Esophagus muscularis mucosa (tissue), 4 donors: ENCODE data around the gene ZMIZ1. TPM values are rescaled to one million over a fixed set of nuclear protein-coding genes. Genes with fewer than 3 reads are reported as not detected.

Experiments used
- DNase-seq: peaks from one replicate; pipeline ENCODE4 v3.0.0-alpha.2; 2017; ENCODE audit errors: extremely low spot score
- H3K27ac ChIP-seq, 4 donors: fragments of 200-600 bp; sonication (generic); replicated peaks in 1 of 4; 1 replicate in 3 of 4; 2 replicates in 1 of 4; pipeline ENCODE4 v1.5.1; 2016 to 2019; ENCODE audit warnings: mild to moderate bottlenecking in 1 of 4
- H3K27me3 ChIP-seq, 4 donors: fragments of 200-600 bp; sonication (generic); one replicate each; pipeline versions ENCODE4 v1.5.1 to v1.6.0; 2016 to 2019
- H3K36me3 ChIP-seq, 4 donors: fragments of 200-600 bp; sonication (generic); one replicate each; pipeline ENCODE4 v1.5.1; 2016 to 2019
- H3K4me1 ChIP-seq, 4 donors: fragments of 200-600 bp; sonication (generic); one replicate each; pipeline ENCODE4 v1.5.1; 2016 to 2019
- H3K4me3 ChIP-seq, 4 donors: fragments of 200-600 bp; sonication (generic); 1 replicate in 2 of 4; 2 replicates in 2 of 4; pipeline ENCODE4 v1.5.1; 2016 to 2019; ENCODE audit warnings: mild to moderate bottlenecking in 4 of 4, moderate library complexity in 1 of 4
- H3K9me3 ChIP-seq, 4 donors: fragments of 200-600 bp; sonication (generic); 1 replicate in 3 of 4; 2 replicates in 1 of 4; pipeline ENCODE4 v1.5.1; 2016 to 2019
- EP300 ChIP-seq: sonication (generic); formaldehyde crosslinking; IDR thresholded peaks from one replicate; pipeline ENCODE4 v1.6.1; 2017; ENCODE audit warnings: antibody characterized with exemption
- POLR2A ChIP-seq: fragments of 450-650 bp; IDR thresholded peaks from one replicate; pipeline ENCODE4 v1.6.1; 2017; ENCODE audit warnings: antibody characterized with exemption, moderate library complexity, mild to moderate bottlenecking, low read depth
- POLR2AphosphoS5 ChIP-seq, 2 donors: sonication (generic); formaldehyde crosslinking; IDR thresholded peaks; one replicate each; pipeline ENCODE4 v1.6.1; 2017; ENCODE audit warnings: antibody characterized with exemption in 2 of 2
- WGBS: methylation state at CpG from one replicate; pipeline ENCODE4 v1.1.5; 2018; 5-methylcytosine and 5-hydroxymethylcytosine counted together
- intact Hi-C: fragments of 100-400 bp; cut with DNase I; formaldehyde crosslinking; loops from one replicate; pipeline ENCODE4 v1.15.1; 2023
- total RNA-seq, 4 donors: library from RNA; depleted of rRNA; stranded (reverse); fragments of >200 nt; gene quantifications; one replicate each; pipeline versions ENCODE4 v1.1.0 to v1.2.1, GENCODE V29; 2016
- TF ChIP-seq, protein P1 (sequence below), 3 experiments: fragments of 200-600 bp in 2 of 3; fragments of 450-650 bp in 1 of 3; sonication (generic) in 2 of 3; IDR thresholded peaks; one replicate each; pipeline ENCODE4 v1.5.1; 2017 to 2019; ENCODE audit warnings: antibody characterized with exemption in 3 of 3, mild to moderate bottlenecking in 2 of 3, moderate library complexity in 1 of 3

Gene ZMIZ1
- total RNA-seq, 4 donors from 2014 or later, result 48.7 to 87.2 (median 66.0) TPM

DNA sequence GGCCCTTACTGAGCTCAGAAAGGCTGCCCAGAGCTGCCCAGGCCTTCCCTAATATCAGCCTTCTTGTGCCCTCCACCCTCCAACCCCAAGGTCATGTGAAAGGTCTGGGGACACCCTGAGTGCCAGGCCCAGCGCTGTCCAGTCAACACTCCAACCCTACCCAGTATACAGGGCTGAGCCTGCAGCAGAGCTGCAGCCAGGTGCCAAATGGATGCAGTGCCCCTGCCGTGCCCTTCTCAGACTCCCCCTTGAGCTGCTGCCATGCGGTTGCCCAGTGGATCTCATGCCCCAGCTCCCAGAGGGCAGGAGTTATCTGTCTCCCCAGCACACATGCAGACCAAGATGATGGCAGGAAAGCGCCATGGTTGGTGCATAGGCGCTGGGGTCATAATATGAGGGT lies 61.5 kb downstream of the ZMIZ1 start:
- H3K27me3 ChIP-seq, result no peaks in the 10 kb centered on the region
- H3K4me1 ChIP-seq, result peaks cover 79 to 98% (median 93%) of the 10 kb centered on the region in 4 donors
- no peak overlapping the region for H3K4me3 ChIP-seq
- peak overlapping the region in 2 of 4 donors; percentile 47 to 52 for H3K27ac ChIP-seq
- 100% methylated on average over 3 of the region's 5 CpGs for WGBS
- H3K36me3 ChIP-seq, result peaks cover 2 to 38% (median 29%) of the 10 kb centered on the region in 4 donors
- TF ChIP-seq EP300 (no peak), POLR2A (no peak), POLR2AphosphoS5 (IDR thresholded peaks at IDR 0.05) (no peak)
- TF ChIP-seq, protein P1, sequence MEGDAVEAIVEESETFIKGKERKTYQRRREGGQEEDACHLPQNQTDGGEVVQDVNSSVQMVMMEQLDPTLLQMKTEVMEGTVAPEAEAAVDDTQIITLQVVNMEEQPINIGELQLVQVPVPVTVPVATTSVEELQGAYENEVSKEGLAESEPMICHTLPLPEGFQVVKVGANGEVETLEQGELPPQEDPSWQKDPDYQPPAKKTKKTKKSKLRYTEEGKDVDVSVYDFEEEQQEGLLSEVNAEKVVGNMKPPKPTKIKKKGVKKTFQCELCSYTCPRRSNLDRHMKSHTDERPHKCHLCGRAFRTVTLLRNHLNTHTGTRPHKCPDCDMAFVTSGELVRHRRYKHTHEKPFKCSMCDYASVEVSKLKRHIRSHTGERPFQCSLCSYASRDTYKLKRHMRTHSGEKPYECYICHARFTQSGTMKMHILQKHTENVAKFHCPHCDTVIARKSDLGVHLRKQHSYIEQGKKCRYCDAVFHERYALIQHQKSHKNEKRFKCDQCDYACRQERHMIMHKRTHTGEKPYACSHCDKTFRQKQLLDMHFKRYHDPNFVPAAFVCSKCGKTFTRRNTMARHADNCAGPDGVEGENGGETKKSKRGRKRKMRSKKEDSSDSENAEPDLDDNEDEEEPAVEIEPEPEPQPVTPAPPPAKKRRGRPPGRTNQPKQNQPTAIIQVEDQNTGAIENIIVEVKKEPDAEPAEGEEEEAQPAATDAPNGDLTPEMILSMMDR (IDR thresholded peaks at IDR 0.05), result no peak
- DNase-seq, result no peak
- no peaks in the 10 kb centered on the region for H3K9me3 ChIP-seq
- intact Hi-C loops, result no loop called here

DNA sequence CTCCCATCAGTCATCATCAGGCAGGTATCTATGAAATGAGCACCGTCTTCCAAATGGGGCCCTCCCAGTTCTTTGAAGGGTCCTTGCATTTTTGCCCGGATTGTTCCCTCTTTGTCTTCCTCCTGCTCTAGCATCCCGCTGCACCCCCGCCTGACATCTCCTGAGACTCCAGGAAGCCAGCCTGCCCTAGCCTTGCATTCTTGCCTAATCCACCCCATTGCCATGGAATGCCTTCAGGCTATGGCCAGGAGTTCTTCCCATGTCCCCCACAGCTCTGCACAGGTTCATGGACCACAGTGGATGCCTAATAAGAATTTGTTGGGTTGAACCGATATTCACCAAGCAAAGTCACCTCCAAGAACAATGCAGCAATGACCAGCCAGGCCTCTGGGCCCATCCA lies 62.1 kb downstream of the ZMIZ1 start:
- no peaks in the 10 kb centered on the region for H3K27me3 ChIP-seq
- no peak overlapping the region for H3K27ac ChIP-seq
- peaks cover 0 to 32% (median 23%) of the 10 kb centered on the region in 4 donors for H3K36me3 ChIP-seq
- intact Hi-C loops, result no loop called here
- TF ChIP-seq POLR2A, result no peak
- no peak for TF ChIP-seq POLR2AphosphoS5 (IDR thresholded peaks at IDR 0.05)
- no peak for TF ChIP-seq EP300
- TF ChIP-seq, protein P1 (IDR thresholded peaks at IDR 0.05), result no peak
- no peak overlapping the region for H3K4me3 ChIP-seq
- peaks cover 82 to 98% (median 93%) of the 10 kb centered on the region in 4 donors for H3K4me1 ChIP-seq
- no peaks in the 10 kb centered on the region for H3K9me3 ChIP-seq
- WGBS, result 86% methylated on average over 5 of the region's 5 CpGs
- DNase-seq, result no peak

DNA sequence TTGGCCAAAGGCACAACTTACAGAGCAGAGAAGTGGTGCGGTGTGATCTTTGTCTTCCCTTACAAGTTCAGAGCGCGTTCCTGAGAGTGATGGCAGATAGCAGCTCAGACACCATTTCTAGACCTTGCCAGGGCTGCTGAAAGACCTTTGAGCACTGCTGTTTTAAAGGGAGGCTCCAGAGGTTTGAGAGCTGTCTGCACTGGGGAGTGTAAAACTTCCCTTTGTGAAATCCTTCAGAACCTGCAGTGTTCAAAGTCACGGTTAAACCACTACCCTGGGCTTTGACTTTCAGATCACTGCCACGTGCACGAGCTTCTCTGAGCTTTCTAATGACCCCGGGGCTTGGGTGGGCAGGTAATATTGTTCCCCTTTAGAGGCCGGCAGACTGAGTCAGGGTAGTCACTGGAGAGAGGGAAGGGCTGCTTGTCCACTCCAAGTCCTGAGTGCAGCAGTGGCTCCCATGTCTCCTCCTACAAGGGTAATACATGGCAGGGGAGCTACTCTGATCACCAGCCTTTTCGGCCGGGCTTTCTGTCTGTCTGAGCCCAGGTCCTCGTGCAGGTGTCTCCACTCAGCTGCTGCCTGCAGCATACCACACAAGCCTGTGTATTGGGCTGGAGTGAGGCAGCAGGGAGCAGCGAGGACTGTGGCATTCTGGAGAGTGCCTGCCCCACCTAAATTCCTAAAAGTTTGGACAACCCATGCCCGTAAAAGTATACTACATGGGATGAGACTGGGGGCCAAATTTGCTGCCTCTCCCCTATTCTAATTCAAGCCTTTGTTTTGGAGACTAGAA lies 63.3 kb downstream of the ZMIZ1 start:
- Histone ChIP-seq H3K36me3 (peaks cover 0 to 20% (median 12%) of the 10 kb centered on the region in 4 donors), H3K27me3 (no peaks in the 10 kb centered on the region), H3K9me3 (no peaks in the 10 kb centered on the region), H3K4me1 (peaks cover 82 to 98% (median 94%) of the 10 kb centered on the region in 4 donors), H3K27ac (peak overlapping the region in 3 of 4 donors; percentile 33 to 45 (median 37)), H3K4me3 (no peak overlapping the region)
- WGBS, result 74% methylated on average over 10 of the region's 13 CpGs
- intact Hi-C loops, result no loop called here
- TF ChIP-seq POLR2AphosphoS5 (IDR thresholded peaks at IDR 0.05) (no peak), EP300 (no peak)
- TF ChIP-seq, protein P1 (IDR thresholded peaks at IDR 0.05), result no peak
- DNase-seq, result no peak

DNA sequence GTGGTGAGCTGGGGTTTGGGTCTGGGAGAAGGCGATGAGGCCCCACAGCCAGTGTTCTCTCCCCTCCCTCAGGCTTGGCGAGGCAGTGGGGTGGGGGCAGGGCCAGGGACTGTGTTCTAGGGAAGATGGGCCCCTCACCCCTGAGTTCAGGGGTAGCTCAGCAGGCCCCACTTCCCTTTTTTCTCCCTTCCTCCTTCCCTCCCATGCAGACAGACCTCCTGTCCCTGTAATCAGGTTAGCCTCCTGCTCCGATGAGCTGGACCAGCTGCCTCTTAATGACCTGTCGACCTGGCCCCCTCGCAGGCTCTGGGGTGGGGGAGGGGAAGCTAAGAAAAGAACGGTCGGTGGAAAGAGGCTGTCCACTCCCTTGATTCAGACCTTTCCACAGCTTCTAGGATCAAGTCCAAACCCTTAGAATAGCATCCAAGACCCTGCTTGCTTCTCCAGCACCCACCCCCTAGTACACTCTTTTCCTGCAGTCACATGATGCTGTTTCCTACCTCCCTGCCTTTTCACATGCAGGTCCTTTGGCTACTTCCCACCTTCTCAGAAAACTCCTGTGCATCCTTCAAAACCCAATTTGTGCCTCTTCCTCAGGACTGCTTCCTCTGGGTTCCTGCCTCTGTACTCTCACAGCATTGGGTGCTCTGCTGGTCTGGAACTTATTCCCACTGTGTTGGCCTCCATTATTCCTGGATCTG lies 64.1 kb downstream of the ZMIZ1 start:
- peaks cover 82 to 98% (median 95%) of the 10 kb centered on the region in 4 donors for H3K4me1 ChIP-seq
- H3K36me3 ChIP-seq, result peaks cover 0 to 14% (median 9%) of the 10 kb centered on the region in 4 donors
- WGBS, result 37% methylated on average over 6 of the region's 7 CpGs
- no peaks in the 10 kb centered on the region for H3K27me3 ChIP-seq
- DNase-seq, result no peak
- no peaks in the 10 kb centered on the region for H3K9me3 ChIP-seq
- H3K27ac ChIP-seq, result peak overlapping the region in 3 of 4 donors; percentile 33 to 45 (median 37)
- intact Hi-C loops, result no loop called here
- no peak overlapping the region for H3K4me3 ChIP-seq
- TF ChIP-seq POLR2AphosphoS5 (IDR thresholded peaks at IDR 0.05) (no peak), POLR2A (no peak), EP300 (no peak)
- TF ChIP-seq, protein P1 (IDR thresholded peaks at IDR 0.05), result no peak
